ENCODE data around the gene NHLRC2.

DNA sequence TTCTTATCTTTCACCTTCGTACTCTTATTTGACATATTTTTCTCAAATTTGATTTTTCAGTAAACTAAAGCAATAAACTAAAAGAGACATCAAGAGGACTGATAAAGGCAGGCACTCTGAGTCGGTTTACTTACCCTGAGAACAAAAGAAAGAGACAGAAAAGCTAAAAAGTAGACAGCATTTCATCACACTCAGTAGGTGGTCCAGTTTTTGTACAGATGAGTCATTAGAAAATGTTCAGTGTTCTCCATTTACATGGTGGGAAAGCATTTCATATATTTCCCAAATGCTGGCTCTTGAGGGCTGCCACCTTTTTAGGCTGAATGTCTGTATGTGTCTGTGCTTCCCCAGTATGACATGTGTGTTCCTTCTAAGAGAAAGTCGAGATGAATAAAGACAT is 52.7 kb downstream of the NHLRC2 start:
- TF ChIP-seq, protein P1, sequence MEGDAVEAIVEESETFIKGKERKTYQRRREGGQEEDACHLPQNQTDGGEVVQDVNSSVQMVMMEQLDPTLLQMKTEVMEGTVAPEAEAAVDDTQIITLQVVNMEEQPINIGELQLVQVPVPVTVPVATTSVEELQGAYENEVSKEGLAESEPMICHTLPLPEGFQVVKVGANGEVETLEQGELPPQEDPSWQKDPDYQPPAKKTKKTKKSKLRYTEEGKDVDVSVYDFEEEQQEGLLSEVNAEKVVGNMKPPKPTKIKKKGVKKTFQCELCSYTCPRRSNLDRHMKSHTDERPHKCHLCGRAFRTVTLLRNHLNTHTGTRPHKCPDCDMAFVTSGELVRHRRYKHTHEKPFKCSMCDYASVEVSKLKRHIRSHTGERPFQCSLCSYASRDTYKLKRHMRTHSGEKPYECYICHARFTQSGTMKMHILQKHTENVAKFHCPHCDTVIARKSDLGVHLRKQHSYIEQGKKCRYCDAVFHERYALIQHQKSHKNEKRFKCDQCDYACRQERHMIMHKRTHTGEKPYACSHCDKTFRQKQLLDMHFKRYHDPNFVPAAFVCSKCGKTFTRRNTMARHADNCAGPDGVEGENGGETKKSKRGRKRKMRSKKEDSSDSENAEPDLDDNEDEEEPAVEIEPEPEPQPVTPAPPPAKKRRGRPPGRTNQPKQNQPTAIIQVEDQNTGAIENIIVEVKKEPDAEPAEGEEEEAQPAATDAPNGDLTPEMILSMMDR (IDR thresholded peaks at IDR 0.05): no peak
- no peak for TF ChIP-seq EZH2 (IDR thresholded peaks at IDR 0.05; ENCODE audit: borderline replicate concordance, insufficient read depth, low read depth, low read length, poor library complexity, severe bottlenecking)

Measured in B cell (primary cell).